HT-29 (cell line): ENCODE data around the gene TRIOBP. TPM values are rescaled to one million over a fixed set of nuclear protein-coding genes. Genes with fewer than 3 reads are reported as not detected.
A peak's percentile ranks its signal among the peaks of the same experiment; 100 is the strongest.
"Not testable (repeated sequence)": the region's sequence is repeated elsewhere in the genome, so short reads cannot be mapped to it uniquely, and the experiment has no call there.

Experiments
- DNase-seq: peaks from one replicate; pipeline ENCODE4 v3.0.0-alpha.2; 2015; ENCODE audit warnings: low spot score
- total RNA-seq: library from RNA; depleted of rRNA; stranded (reverse); fragments of >200 nt; shearing (Covaris generic); gene quantifications from 2 replicates; pipeline ENCODE4 v1.2.3, GENCODE V29; 2014; rRNA removed

The TRIOBP gene, protein sequence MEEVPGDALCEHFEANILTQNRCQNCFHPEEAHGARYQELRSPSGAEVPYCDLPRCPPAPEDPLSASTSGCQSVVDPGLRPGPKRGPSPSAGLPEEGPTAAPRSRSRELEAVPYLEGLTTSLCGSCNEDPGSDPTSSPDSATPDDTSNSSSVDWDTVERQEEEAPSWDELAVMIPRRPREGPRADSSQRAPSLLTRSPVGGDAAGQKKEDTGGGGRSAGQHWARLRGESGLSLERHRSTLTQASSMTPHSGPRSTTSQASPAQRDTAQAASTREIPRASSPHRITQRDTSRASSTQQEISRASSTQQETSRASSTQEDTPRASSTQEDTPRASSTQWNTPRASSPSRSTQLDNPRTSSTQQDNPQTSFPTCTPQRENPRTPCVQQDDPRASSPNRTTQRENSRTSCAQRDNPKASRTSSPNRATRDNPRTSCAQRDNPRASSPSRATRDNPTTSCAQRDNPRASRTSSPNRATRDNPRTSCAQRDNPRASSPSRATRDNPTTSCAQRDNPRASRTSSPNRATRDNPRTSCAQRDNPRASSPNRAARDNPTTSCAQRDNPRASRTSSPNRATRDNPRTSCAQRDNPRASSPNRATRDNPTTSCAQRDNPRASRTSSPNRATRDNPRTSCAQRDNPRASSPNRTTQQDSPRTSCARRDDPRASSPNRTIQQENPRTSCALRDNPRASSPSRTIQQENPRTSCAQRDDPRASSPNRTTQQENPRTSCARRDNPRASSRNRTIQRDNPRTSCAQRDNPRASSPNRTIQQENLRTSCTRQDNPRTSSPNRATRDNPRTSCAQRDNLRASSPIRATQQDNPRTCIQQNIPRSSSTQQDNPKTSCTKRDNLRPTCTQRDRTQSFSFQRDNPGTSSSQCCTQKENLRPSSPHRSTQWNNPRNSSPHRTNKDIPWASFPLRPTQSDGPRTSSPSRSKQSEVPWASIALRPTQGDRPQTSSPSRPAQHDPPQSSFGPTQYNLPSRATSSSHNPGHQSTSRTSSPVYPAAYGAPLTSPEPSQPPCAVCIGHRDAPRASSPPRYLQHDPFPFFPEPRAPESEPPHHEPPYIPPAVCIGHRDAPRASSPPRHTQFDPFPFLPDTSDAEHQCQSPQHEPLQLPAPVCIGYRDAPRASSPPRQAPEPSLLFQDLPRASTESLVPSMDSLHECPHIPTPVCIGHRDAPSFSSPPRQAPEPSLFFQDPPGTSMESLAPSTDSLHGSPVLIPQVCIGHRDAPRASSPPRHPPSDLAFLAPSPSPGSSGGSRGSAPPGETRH (N-terminal part only)
- 91.3 and 98.4 TPM in 2 replicates for total RNA-seq

DNA sequence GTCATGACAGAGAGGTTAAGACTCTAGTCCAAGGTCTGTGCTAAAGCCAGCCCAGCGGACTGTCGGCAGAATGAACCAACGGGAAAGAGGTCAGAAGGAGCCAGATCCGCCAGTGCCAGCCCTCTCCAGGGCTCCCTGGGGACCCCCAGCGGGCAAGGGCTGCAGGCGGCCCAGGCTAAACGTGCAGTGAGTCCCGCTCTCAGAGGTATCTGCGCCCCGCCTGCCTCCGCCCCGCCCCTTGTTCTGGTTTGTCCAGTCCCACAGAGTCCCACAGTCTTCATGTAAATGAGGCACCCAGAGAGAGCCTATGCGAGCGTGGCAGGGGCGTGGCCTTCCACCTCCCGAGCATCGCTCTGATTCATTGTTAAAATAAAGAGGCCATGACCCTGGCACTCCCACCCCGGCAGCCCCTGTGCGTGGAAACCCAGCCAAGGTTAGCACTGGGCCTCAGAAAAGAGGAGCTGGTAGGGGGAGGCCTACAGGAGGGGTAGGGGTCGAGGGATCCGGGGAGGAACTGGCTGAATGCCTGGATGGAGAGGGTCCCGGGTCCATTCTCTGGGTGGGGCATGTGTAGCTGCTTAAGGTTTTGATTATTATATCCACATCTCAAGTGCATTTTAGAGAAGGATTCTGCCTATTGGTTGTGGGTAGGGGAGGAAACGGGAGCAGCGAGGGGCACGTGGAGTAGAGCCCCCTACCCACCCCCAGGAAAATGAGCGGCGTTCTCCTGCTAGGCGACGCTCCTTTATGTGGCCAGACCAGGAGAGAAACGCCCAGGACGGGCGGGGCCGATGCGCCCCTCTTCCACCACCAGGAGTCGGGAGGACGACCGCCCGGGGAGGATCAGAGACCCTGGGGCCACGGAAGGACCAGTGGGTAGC lies at the start of gene TRIOBP:
Gene TRIOBP (plus strand): TSS at position 392 of the 881 bp plus-strand sequence. CDS start 4,318 bp downstream, outside the sequence.
- peak; percentile 84 for DNase-seq

GRCh38 chr22:37647317-37647716 lies 49.5 kb upstream of the TRIOBP start:
- DNase-seq, result no peak

DNA sequence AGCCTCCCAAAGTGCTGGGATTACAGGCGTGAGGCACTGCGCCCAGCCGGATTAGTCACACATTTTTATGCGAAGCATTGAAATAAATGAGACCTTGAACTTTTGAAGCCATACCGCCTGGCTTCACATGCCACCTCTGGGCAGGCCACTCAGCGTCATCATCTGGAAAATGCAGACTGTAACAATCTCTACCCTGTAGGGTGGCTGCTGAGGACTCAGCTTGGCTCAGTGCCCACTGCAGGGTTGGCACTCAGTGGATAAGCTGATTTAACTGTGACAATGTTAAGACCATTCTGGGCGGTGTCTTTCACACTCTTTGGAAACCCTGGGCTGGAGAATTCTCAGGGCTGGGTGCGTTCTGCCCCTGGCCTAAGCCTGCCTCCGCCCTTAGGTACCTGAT lies 48.9 kb upstream of the TRIOBP start:
- peak; percentile 87 for DNase-seq

DNA sequence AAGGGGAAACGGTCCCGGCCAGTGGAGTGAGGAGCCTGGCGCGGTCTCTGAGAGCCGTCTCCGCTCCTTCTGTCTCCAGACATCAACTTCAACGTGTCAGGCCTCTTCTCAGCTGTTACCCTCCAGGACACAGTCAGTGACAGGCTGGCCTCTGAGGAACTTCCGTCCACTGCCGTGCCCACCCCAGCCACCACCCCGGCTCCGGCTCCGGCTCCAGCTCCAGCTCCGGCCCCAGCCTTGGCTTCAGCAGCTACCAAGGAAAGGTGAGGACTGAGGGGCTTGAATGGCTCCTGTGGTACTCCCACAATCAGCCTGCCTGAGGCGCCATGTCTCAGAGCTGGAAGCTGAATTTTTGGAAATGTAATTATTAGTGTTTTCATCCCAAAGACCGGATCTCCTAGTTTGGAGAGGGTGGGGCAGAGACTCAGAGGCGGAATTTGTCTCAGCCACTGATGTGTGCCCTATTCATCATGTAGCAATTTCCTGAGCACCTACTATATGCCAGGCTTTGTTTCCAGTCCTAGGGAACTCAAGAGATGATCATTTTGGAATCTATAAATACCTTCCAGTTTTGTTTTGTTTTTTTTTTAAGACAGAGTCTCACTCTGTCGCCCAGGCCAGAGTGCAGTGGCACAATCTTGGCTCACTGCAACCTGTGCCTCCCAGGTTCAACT lies 46.2 kb upstream of the TRIOBP start:
- no peak for DNase-seq

DNA sequence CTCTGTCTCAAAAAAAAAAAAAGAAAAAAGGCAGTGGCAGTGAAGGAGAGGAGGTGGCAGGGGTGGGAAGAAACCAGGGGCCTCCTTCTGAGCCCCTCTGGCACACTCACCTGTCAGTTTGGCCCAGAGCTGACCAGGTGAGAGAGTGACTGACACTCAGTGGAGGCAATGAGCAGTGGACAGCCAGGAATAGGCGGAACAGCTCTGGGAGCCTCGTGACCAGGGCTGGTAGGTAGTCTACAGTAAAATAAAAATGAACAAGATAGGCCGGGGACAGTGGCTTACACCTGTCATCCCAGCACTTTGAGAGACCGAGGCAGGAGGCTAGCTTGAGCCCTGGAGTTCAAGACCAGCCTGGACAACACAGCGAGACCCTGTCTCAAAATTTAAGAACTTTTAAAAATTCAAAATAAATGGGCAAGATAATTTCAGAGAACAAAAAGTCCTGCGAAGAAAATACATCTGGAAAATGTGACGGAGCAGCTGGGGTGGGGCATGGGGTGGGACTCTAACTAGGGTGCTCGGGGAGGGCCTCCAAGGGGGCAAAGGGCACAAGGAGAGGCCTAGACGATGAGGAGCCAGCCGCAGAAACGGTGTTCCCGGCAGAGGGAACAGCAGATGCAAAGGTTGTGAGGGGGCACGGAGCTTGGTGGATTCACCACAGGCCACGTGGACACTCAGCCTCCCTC lies 42.1 kb upstream of the TRIOBP start:
- no peak for DNase-seq

DNA sequence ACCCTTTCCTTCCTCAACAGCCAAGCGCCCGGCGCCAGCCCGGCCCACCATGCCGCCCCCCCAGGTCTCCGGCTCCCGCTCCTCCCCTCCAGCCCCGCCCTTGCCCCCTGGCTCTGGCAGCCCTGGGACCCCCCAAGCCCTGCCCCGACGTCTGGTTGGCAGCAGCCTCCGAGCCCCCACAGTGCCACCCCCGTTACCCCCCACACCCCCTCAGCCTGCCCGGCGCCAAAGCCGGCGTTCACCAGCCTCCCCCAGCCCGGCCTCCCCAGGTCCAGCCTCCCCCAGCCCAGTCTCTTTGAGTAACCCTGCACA lies 41.6 kb upstream of the TRIOBP start:
- DNase-seq, result no peak

- DNase-seq, result not testable (repeated sequence)
Observed at GRCh38 chr22:37656583-37656982, 40.3 kb upstream of the TRIOBP start.

DNA sequence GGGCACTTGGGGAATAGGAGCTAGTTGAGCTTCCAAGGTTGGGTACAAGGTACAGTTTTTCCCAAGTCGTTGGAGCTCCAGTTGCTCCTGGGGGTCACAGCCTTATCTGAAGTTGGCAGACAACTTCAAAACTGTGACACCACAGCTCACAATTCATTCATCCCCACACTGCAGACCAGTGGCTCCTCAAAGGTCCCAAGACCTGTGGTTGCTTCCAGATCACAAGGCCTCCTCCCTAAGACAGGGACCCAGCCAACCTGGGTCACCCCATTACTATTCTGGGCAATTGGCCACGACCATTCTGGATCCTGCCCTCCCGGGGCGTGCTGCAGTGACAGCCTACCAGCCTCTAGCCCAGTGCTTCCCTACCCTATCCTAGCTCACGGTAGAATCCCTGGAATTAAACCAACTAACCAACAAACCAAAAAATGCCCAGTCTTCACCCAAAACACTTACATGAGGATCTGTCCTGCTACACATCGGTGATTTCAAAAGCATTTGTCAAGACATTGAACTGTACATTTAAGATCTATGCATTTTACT lies 39.2 kb upstream of the TRIOBP start:
- DNase-seq, result no peak

- DNase-seq, result peak; percentile 96
Observed at GRCh38 chr22:37658133-37659065, 38.4 kb upstream of the TRIOBP start, which contains the start of gene PDXP. TSS of gene PDXP (plus strand) at chr22:37658723. CDS start at chr22:37658783, 60 bp downstream.

GRCh38 chr22:37659066-37659896 lies 37.6 kb upstream of the TRIOBP start:
- no peak for DNase-seq

DNA sequence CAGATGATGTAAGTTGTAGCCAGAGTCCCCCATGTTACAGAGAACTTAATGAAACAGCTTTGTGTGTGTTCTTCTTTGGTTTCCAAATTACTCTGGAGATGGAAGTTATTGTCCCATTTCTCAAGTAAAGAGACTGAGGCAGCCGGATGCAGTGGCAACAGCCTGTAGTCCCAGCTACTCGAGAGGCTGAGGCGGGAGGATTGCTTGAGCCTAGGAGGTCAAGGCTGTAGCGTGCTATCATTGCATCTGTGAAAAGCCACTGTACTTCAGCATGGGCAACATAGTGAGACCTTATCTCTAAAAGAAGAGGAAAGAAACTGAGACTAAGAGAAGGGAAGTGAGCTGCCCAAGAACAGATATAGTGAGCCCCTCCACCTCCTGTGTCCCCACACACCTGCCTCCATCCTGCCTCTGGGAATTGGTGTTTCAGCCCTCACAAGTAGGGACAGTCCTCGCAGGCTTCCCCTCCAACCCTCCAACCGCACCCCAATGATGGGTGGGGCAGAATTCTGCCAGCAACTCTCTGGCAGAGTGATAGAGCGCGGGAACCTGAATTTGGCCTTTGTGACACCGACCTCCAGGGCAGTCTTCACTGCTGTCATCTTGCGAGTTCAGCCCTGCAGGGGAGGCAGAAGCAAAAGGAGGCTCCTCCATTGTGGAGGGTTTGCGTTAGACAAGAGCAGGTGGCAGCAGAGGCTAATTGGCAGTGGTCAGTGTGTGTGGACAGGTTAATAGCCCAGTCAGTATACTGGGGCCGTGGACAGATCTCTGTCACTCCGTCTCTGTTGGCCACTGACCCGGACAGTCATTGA lies 36.7 kb upstream of the TRIOBP start:
- DNase-seq, result no peak

- DNase-seq, result no peak
Observed at GRCh38 chr22:37660709-37661045, 36.2 kb upstream of the TRIOBP start.

- no peak for DNase-seq
Observed at GRCh38 chr22:37661160-37661924, 35.5 kb upstream of the TRIOBP start.

DNA sequence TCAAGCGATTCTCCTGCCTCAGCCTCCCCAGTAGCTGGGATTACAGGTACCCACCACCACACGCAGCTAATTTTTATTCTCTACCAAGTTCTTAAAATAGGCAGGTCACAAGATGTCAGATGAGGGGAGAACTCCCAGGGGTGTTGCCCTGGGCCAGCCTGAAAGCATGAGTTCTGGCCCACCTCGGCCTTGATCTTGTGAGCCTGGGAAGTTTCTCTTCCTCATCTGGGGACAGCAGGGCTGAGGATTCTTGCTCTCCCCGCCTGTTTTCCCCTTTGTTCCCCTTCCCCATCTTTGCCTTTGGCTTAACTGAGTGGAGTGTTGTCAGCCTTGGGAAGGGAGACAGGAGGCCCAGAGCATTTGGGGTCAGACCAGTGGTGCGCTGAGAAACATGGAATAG lies 34.8 kb upstream of the TRIOBP start:
- DNase-seq, result no peak

DNA sequence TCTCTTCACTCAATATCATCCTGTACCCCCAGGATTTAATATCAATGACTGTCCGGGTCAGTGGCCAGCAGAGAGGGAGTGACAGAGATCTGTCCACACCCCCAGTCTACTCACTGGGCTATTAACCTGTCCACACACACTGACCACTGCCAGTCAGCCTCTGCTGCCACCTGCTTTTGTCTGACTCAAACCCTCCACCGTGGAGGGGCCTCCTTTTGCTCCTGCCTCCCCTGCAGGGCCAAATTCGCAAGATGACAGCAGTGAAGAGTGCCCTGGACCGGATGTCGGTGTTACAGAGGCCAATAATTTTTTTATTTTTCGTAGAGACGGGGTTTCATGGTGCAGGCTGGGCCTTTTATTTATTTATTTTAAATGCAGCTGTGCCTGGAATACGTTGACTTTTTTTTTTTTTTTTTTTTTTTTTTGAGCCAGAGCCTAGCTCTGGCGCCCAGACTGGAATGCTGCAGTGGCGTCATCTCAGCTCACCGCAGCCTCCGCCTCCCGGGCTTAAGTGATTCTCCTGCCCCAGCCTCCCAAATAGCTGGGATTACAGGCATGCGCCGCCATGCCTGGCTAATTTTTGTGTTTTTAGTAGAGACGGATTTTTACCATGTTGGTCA lies 33.2 kb upstream of the TRIOBP start:
- DNase-seq, result no peak
